GM18511 (cell line): ENCODE measurements around the gene AUTS2.

ENCODE experiments used
- ATAC-seq: cut with Tn5 transposase; IDR thresholded peaks from one replicate; pipeline ENCODE4 v1.9.1; 2021; ENCODE audit warnings: mild to moderate bottlenecking, moderate library complexity; ENCODE audit not compliant: unreplicated experiment

The AUTS2 gene

GRCh38 chr7:70500261-70500660 is 902.0 kb downstream of the AUTS2 start:
- no peak for ATAC-seq

GRCh38 chr7:70502117-70502863 is 904.0 kb downstream of the AUTS2 start:
- no peak for ATAC-seq

- no peak for ATAC-seq
These were observed 906.0 kb downstream of the AUTS2 start for GRCh38 chr7:70504254-70504653.

GRCh38 chr7:70505468-70505867 is 907.2 kb downstream of the AUTS2 start:
- no peak for ATAC-seq

GRCh38 chr7:70505886-70506285 is 907.6 kb downstream of the AUTS2 start:
- no peak for ATAC-seq

GRCh38 chr7:70506434-70506833 is 908.2 kb downstream of the AUTS2 start:
- no peak for ATAC-seq

- ATAC-seq = no peak
These were observed 913.9 kb downstream of the AUTS2 start for GRCh38 chr7:70512144-70512543.

- ATAC-seq = no peak
These were observed 914.5 kb downstream of the AUTS2 start for GRCh38 chr7:70512761-70513160.

- ATAC-seq = no peak
These were observed 922.3 kb downstream of the AUTS2 start for GRCh38 chr7:70520611-70521010.

GRCh38 chr7:70523249-70523988 is 925.1 kb downstream of the AUTS2 start:
- ATAC-seq = no peak

GRCh38 chr7:70523989-70524351 is 925.7 kb downstream of the AUTS2 start:
- no peak for ATAC-seq

GRCh38 chr7:70525991-70526390 is 927.7 kb downstream of the AUTS2 start:
- ATAC-seq = no peak

- no peak for ATAC-seq
These were observed 929.3 kb downstream of the AUTS2 start for GRCh38 chr7:70527520-70528115.

- no peak for ATAC-seq
These were observed 931.2 kb downstream of the AUTS2 start for GRCh38 chr7:70529436-70529835.

- no peak for ATAC-seq
These were observed 931.8 kb downstream of the AUTS2 start for GRCh38 chr7:70529914-70530585.

GRCh38 chr7:70533614-70534013 is 935.3 kb downstream of the AUTS2 start:
- ATAC-seq = no peak

- no peak for ATAC-seq
These were observed 940.9 kb downstream of the AUTS2 start for GRCh38 chr7:70539205-70539604.

- ATAC-seq = no peak
These were observed 941.3 kb downstream of the AUTS2 start for GRCh38 chr7:70539617-70540016.

GRCh38 chr7:70540641-70541040 is 942.4 kb downstream of the AUTS2 start:
- ATAC-seq = no peak

GRCh38 chr7:70542750-70543376 is 944.6 kb downstream of the AUTS2 start:
- no peak for ATAC-seq

GRCh38 chr7:70544016-70544415 is 945.7 kb downstream of the AUTS2 start:
- ATAC-seq = no peak
